ENCODE data around the gene CNTNAP5. TPM values are rescaled to one million over a fixed set of nuclear protein-coding genes. Genes with fewer than 3 reads are reported as not detected.

The CNTNAP5 gene
- not detected for total RNA-seq

GRCh38 chr2:124025171-124025580, at the start of gene CNTNAP5:
Gene CNTNAP5 (plus strand): TSS chr2:124025287. CDS start chr2:124025651, 364 bp downstream.
- H3K27me3 ChIP-seq (replicated peaks; ENCODE audit: insufficient read depth) = no peaks in the 10 kb centered on the region

DNA sequence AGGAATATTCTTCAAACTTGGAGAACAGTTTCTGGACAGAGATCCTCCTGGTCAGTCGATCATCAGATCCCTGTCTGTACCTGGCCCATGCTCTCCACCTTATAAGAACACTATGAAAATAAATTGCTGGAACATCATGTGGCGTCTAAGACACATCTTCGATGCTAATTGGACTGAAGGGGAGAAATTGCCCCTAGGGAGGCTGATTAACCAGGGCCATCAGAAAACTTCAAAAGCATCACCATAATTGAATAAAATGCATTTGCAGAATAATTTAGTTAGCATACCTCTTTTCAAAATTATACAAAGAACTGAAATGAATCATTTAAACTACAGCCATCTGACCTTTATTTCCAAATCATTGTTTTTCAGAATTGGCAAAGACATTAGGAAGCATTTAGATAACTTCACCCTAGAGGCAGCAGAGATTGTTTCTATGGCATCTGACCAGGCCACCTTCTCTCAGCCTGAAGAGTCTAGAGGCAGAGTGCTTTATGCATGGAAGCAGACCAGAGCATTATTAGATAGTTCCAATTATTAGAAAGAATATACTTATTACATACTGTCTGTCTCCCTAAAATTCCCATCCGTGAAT, 48.9 kb upstream of the CNTNAP5 start:
- H3K4me3 ChIP-seq = no peak overlapping the region
- TF ChIP-seq, protein P1, sequence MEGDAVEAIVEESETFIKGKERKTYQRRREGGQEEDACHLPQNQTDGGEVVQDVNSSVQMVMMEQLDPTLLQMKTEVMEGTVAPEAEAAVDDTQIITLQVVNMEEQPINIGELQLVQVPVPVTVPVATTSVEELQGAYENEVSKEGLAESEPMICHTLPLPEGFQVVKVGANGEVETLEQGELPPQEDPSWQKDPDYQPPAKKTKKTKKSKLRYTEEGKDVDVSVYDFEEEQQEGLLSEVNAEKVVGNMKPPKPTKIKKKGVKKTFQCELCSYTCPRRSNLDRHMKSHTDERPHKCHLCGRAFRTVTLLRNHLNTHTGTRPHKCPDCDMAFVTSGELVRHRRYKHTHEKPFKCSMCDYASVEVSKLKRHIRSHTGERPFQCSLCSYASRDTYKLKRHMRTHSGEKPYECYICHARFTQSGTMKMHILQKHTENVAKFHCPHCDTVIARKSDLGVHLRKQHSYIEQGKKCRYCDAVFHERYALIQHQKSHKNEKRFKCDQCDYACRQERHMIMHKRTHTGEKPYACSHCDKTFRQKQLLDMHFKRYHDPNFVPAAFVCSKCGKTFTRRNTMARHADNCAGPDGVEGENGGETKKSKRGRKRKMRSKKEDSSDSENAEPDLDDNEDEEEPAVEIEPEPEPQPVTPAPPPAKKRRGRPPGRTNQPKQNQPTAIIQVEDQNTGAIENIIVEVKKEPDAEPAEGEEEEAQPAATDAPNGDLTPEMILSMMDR (IDR thresholded peaks at IDR 0.05) = no peak
- no peaks in the 10 kb centered on the region for H3K27me3 ChIP-seq (replicated peaks; ENCODE audit: insufficient read depth)
- H3K27ac ChIP-seq = no peak overlapping the region
- no peaks in the 10 kb centered on the region for H3K9me3 ChIP-seq
- H3K36me3 ChIP-seq = no peaks in the 10 kb centered on the region
- ATAC-seq (ENCODE audit: insufficient number of reproducible peaks, low FRiP score, low read depth) (no peak), DNase-seq (ENCODE audit: low spot score) (no peak)
- no peaks in the 10 kb centered on the region for H3K4me1 ChIP-seq (ENCODE audit: control insufficient read depth in 1 of 2, low read depth in 2 of 2)

More at GRCh38 chr2:124025171-124025580, at the start of gene CNTNAP5:
- H3K4me3 ChIP-seq = peak within 1 kb of the TSS; percentile 17
- no peaks in the 10 kb centered on the region for H3K9me3 ChIP-seq
- no peaks in the 10 kb centered on the region for H3K36me3 ChIP-seq
- DNase-seq (ENCODE audit: low spot score) = no peak
- ATAC-seq (ENCODE audit: insufficient number of reproducible peaks, low FRiP score, low read depth) = no peak
- TF ChIP-seq, protein P1 (IDR thresholded peaks at IDR 0.05) = no peak
- H3K27ac ChIP-seq = no peak within 1 kb of the TSS
- no peaks in the 10 kb centered on the region for H3K4me1 ChIP-seq (ENCODE audit: control insufficient read depth in 1 of 2, low read depth in 2 of 2)

DNA sequence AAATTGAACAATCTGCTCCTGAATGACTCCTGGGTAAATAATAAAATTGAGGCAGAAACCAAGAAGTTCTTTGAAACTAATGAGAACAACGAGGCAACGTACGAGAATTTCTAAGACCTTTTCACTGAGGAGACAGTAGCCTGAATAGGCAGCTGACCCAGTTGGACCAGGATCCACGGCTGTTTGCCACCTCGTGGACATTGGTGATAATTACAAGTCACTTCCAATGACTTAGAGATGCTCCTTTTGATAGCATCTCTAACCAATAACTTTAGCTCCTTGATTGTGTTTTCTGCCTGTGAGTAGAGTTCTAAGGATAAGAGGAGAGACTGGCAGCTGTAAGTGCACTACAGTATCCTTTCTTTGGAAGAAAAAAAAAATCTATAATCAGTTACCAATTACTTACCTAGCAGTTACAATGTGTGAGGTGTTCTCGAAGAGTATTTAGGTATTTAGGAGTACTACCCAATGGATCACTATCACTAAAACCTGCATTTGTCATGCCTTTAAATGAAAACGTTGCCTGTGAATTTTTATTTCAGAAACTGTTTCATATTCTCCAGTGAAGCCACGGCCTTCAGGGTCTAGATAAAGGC, 31.3 kb upstream of the CNTNAP5 start:
- TF ChIP-seq, protein P1 (IDR thresholded peaks at IDR 0.05) = no peak

GRCh38 chr2:123999681-124000080, 25.4 kb upstream of the CNTNAP5 start:
- H3K36me3 ChIP-seq = no peaks in the 10 kb centered on the region
- DNase-seq (ENCODE audit: low spot score) (no peak), ATAC-seq (ENCODE audit: insufficient number of reproducible peaks, low FRiP score, low read depth) (no peak)
- no peaks in the 10 kb centered on the region for H3K27me3 ChIP-seq (replicated peaks; ENCODE audit: insufficient read depth)
- H3K4me1 ChIP-seq (ENCODE audit: control insufficient read depth in 1 of 2, low read depth in 2 of 2) = no peaks in the 10 kb centered on the region
- H3K27ac ChIP-seq = no peak overlapping the region
- TF ChIP-seq, protein P1 (IDR thresholded peaks at IDR 0.05) = no peak
- H3K4me3 ChIP-seq = no peak overlapping the region
- no peaks in the 10 kb centered on the region for H3K9me3 ChIP-seq

More for the DNA sequence above, 31.3 kb upstream of the CNTNAP5 start:
- Histone ChIP-seq H3K4me1 (ENCODE audit: control insufficient read depth in 1 of 2, low read depth in 2 of 2) (no peaks in the 10 kb centered on the region), H3K9me3 (no peaks in the 10 kb centered on the region), H3K36me3 (no peaks in the 10 kb centered on the region), H3K27me3 (replicated peaks; ENCODE audit: insufficient read depth) (no peaks in the 10 kb centered on the region), H3K27ac (no peak overlapping the region), H3K4me3 (no peak overlapping the region)
- ATAC-seq (ENCODE audit: insufficient number of reproducible peaks, low FRiP score, low read depth) (no peak), DNase-seq (ENCODE audit: low spot score) (no peak)

DNA sequence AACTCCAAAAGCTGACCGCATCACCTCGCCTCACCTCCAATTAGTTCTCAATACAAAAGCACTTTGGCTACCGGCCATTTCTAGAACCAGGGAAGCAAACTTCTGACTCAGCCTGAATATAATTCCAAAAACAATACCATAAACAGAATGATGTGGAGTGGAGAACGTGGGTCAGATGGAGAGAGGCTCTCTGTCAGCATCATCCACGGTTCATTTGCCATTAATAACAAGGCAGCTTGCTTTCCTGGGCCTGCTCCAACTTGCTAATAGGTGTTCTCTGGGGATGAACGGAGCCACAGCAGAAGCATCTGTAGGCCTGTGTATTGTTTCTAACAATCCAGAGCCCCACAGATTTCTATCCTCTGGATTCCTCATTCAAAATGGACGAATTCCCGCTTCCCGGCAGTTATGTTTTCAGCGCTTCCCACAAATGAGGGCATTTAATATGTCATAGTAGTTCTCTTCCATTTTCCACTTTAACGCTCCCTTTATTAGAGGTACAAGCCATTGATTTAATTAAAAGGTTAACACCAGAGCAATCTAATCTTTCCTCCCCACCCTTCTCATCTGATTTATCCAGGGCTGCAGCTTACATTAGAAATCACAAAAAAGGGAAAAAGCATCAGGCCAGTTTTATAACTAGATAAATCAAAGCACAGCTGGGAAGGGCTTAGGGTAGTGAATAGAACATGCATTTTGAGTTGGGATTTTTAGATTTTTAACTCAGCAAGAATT, 23.2 kb upstream of the CNTNAP5 start:
- DNase-seq (ENCODE audit: low spot score) = no peak
- Histone ChIP-seq H3K27ac (no peak overlapping the region), H3K36me3 (no peaks in the 10 kb centered on the region), H3K27me3 (replicated peaks; ENCODE audit: insufficient read depth) (no peaks in the 10 kb centered on the region), H3K4me1 (ENCODE audit: control insufficient read depth in 1 of 2, low read depth in 2 of 2) (no peaks in the 10 kb centered on the region), H3K4me3 (no peak overlapping the region), H3K9me3 (no peaks in the 10 kb centered on the region)
- TF ChIP-seq, protein P1 (IDR thresholded peaks at IDR 0.05) = no peak
- ATAC-seq (ENCODE audit: insufficient number of reproducible peaks, low FRiP score, low read depth) = no peak
